Placental epithelial cell (primary cell): Measurements from ENCODE around the gene RAB34. TPM values are rescaled to one million over a fixed set of nuclear protein-coding genes. Genes with fewer than 3 reads are reported as not detected.
A peak's percentile ranks its signal among the peaks of the same experiment; 100 is the strongest.

ENCODE experiments used
- small RNA-seq: library from RNA; depleted of rRNA; stranded (forward); fragments of <200 nt; gene quantifications from one replicate; pipeline ENCODE3, GENCODE V24; 2012
- total RNA-seq: library from RNA; depleted of rRNA; stranded (reverse); fragments of >200 nt; gene quantifications from 2 replicates; pipeline ENCODE4 v1.2.3, GENCODE V29; 2012

RAB34 gene, protein sequence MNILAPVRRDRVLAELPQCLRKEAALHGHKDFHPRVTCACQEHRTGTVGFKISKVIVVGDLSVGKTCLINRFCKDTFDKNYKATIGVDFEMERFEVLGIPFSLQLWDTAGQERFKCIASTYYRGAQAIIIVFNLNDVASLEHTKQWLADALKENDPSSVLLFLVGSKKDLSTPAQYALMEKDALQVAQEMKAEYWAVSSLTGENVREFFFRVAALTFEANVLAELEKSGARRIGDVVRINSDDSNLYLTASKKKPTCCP
- total RNA-seq, result 195 and 196 TPM in 2 replicates

DNA sequence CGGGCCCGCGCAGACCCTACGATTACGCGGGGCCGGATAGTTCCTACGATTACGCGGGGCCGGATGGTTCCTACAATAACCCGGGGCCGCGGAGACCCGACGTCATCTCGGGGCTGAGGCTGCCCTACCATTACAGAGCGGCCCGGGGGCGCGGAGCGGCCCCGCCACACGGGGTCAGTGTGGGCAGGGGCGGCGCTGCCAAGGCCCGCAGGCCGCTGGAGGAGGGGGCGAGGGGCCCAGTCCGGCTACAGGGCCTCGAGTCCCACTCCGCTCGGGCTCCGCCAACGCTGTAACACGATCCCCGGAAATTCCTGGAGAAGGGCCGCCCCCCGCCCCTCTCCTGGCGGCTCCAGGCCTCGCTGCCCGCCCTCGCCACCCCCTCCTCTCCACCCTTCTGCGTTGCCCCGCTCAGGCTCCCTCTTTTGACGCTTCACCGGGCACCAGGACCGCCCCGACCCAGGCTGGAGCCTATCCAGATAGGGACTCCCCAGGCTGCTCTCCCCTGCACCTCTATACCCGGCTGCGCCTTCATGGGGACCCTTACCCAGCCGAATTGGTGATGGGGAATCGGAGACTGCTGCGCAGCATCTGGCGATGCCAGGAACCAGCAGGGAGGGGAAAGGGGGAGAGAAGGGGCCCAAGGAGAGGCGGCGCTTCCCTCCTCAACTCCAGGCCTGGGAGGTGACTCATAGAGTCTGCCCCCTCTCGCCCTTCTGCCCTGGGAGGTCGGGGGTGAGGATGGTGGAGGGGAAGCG lies at the start of gene RAB34:
TSS of gene RAB34 (minus strand) at position 291 of the 755 bp plus-strand sequence. CDS start 602 bp downstream, outside the sequence.

DNA sequence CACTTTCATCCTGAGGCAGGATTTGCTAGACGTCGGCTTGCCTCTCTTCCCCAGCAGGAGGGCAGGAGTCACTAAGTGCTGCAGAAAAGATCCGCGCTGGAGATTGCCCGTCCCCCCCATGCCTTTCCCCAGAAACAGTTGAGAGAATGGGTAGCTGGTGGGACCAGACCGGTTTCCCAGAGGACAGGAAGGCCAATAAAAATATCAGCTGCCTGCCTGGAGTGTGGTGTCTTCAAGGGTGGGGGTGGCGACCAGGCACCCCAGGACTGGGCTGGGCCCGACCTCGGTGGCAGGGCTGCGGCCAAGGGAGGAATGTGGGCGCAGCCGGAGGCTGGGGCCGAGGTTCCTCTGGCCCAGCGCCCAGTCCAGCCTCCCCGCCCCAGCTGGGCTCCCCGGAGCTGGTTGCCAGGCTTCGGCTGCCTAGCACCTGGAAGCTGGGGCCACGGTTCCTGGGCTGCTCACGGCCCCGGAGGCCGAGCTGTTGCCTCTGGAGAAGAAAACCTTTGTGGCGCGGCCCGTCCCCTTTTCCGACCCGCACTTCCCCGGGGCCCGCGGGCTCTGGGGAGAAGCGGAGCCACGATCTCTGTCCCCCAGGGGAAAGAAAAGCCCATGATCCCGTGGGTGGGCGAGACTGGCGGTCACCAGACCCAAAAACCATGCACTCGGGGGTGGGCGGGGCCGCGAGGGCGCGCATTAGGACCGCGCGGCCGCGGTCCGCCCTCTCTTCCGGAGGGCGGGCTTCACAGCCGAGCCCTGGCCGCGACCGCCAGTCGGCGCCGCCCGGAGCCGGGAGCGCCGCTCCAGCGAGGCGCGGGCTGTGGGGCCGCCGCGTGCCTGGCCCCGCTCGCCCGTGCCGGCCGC lies 25.8 kb upstream of the RAB34 start, which contains the start of gene TRAF4:
TSS of gene TRAF4 (plus strand) at position 769 of the 861 bp plus-strand sequence. CDS start 102 bp downstream, outside the sequence.

DNA sequence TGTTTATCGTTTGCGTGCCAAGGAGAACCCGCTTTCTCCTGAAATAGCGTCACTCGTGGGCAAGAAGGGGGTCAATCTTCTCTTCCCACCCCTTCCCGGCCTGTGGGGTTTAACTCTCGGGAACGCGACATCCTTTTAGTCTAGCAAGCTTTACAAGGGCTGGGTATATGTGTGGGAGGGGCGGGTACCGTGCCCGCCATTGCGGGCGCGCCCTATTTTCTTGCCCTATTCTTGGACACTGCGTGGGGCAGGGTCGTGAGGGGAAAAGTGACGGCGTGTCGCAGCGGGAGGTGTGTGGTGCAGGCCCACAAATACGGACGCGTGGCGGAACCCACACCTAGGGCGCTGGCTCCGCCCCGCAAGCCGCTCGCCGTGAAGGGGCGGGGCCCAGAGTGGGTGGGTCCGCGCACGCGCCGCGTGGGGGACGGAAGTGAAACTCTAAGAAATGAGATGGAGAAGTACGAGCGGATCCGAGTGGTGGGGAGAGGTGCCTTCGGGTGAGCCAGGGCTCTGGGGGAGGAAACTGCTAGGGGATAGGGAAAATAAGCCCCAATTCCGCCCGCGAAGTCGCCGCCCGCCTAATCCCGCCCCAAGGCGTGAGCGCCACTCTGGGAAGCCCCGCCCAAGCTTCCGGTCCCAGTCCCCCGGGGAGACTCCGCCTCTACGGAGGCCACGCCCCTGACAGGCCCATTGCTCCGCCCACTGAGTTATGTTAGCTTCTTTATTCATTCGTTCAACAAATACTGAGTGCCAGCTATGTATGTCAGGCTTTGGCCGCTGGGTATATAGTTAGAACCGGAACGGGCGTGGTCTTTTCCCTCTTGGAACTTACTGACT lies 10.9 kb upstream of the RAB34 start, which contains the start of gene NEK8:
TSS of gene NEK8 (plus strand) at position 425 of the 837 bp plus-strand sequence. CDS start at position 451, 26 bp downstream.

DNA sequence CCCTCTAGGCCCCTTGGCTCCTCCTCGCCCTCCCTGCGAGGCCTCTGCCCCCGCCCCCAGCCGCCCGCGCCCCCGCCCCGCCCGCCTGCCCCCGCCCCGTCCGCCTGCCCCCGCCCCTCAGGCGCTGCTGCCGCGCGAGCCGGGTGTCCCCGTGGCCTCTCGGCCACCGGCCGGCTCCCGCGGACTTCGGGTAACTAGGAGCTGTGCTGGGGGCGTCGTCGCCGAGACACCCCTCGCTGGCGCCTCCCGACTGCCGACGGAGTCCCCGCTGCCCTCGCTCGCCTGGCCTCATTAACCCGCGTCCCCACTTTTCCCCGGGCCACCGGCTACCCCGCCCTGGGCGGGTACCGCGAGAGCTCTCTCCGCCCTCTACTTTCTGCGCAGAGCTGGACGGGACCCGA lies 8.6 kb upstream of the RAB34 start, which contains the start of gene TLCD1:
TSS of gene TLCD1 (minus strand) at position 8 of the 401 bp plus-strand sequence. CDS start 136 bp downstream, outside the sequence.

DNA sequence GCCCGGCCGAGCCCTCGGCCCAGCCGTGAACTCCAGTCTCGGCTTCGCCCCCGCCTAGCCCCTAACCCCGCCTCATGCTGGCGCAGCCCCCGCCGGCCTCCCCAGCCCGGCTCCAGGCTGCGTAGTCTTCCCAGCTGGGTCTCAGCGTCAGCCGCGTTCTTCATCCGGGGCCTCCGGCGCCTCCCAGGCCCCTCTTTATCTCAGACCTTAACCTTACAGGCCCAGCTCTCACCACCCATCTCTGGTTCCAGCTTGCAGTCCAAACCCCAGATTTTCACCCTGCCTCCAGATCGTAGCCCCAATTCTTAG lies 6.0 kb downstream of the RAB34 start, which contains the start of gene PROCA1:
TSS of gene PROCA1 (minus strand) at position 166 of the 309 bp plus-strand sequence. CDS start 228 bp downstream, outside the sequence.

Small RNA genes lying within 50 kb of the gene (small RNA-seq; reads per million reads assigned to genes)
- gene SNORD42A (not detected), gene SNORD42B (0.69 reads per million, percentile 41 among the genes with 10 or more reads in this experiment), gene SNORD4A (not detected), gene SNORD4B (not detected)

Other genes with a start within 250 kb of the RAB34 start
- not detected in 2 replicates for gene SLC13A2, start 244.2 kb downstream of the RAB34 start, total RNA-seq
- not detected in 2 replicates for gene FOXN1, start 211.5 kb downstream of the RAB34 start, total RNA-seq
- gene UNC119, start 165.2 kb downstream of the RAB34 start, total RNA-seq, result 19.2 and 23.3 TPM in 2 replicates
- gene PIGS, start 146.3 kb downstream of the RAB34 start, total RNA-seq, result 73.8 and 95.4 TPM in 2 replicates
- 19.6 and 25.2 TPM in 2 replicates for gene ALDOC, start 141.0 kb downstream of the RAB34 start, total RNA-seq
- gene SPAG5, start 118.8 kb downstream of the RAB34 start, total RNA-seq, result 8.6 and 12.8 TPM in 2 replicates
- 5.9 and 7.9 TPM in 2 replicates for gene RSKR, start 103.7 kb downstream of the RAB34 start, total RNA-seq
- 79.7 and 145 TPM in 2 replicates for gene BLTP2, start 72.7 kb downstream of the RAB34 start, total RNA-seq
- 40.0 and 60.5 TPM in 2 replicates for gene SDF2, start 56.0 kb downstream of the RAB34 start, total RNA-seq
- 42.1 and 51.8 TPM in 2 replicates for gene SUPT6H, start 55.7 kb downstream of the RAB34 start, total RNA-seq
- gene PROCA1, start 6.0 kb downstream of the RAB34 start, total RNA-seq, result 0.22 and 6.7 TPM in 2 replicates
- 327 and 599 TPM in 2 replicates for gene RPL23A, start 2.1 kb upstream of the RAB34 start, total RNA-seq
- 9.0 and 15.8 TPM in 2 replicates for gene TLCD1, start 8.4 kb upstream of the RAB34 start, total RNA-seq
- gene NEK8, start 10.9 kb upstream of the RAB34 start, total RNA-seq, result 7.4 and 10.2 TPM in 2 replicates
- gene TRAF4, start 26.1 kb upstream of the RAB34 start, total RNA-seq, result 76.6 and 103 TPM in 2 replicates
- gene FAM222B, start 124.9 kb upstream of the RAB34 start, total RNA-seq, result 7.1 and 13.6 TPM in 2 replicates
- 22.8 and 62.6 TPM in 2 replicates for gene ERAL1, start 137.1 kb upstream of the RAB34 start, total RNA-seq
- 21.2 and 42.3 TPM in 2 replicates for gene FLOT2, start 179.9 kb upstream of the RAB34 start, total RNA-seq
- 6.9 and 9.4 TPM in 2 replicates for gene DHRS13, start 185.2 kb upstream of the RAB34 start, total RNA-seq
- gene PHF12, start 233.7 kb upstream of the RAB34 start, total RNA-seq, result 35.3 and 37.6 TPM in 2 replicates